Activated T-helper 1 cell treated with anti-CD3 and anti-CD28 coated beads, Interleukin-2, amount 50 U/mL, for 16 hours (primary cell): Measurements from ENCODE around the gene PDE2A.

Experiments used
- DNase-seq, 2 donors: peaks; one replicate each; pipeline ENCODE4 v3.0.0-alpha.2; 2020; ENCODE audit warnings: low read depth in 1 of 2, low spot score in 1 of 2

Gene PDE2A

DNA sequence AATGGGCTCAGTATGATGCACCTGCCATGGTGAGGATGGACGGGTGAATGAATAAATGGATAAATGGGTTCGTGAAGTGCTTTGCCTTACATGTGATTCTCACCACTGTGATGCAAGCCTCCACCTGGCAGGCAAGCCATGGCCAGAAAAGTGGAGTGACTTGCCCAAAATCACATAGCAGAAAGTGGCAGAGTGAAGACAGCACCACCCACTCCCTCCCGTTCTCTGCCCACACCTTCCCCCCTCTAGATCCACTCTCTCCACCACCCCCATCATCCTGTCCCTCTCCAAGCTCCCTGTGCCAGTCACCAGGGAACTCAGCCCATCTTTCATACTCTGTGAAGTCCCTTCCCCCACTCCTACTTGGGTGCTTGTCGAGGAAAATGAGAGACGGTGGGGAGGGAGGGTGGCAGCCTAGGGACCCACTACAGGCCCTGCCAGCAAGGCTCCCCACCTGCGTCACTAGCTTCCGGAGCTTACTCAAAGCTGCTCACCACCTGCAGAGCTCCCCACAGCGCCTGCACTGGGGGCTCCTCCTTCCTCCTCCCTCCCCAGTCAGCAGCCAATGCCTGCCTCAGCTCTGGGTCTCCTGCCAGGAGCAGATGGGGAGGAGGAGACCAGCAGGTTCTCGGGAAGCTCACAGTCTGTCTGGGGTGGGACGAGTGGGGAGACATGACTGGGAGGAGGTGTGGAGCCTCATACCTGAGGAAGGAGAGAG lies 82.3 kb downstream of the PDE2A start:
- DNase-seq, result no peak

DNA sequence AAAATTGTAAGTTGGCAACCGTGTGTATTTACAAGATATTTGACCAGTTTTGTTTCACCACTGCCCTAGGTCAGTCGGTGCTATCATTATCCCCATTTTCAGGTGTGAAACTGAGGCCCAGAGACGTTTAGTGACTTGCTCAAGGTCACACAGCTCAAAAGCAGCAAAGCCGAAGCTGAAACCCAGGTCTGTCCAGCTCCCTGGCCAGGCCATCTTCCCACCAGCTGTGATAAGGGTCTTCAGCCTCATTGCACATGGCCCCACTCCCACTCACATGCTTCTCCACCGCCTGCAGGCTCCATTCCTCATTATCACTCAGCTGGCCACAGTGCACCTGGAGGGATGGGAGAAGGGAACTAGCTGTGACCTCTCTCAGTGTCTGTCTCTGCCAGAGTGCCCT lies 83.2 kb downstream of the PDE2A start:
- DNase-seq, result no peak

GRCh38 chr11:72589802-72590761 lies 84.1 kb downstream of the PDE2A start:
- peak in 1 of 2 donors; percentile 17 for DNase-seq

- no peak for DNase-seq
These were observed 85.5 kb downstream of the PDE2A start for GRCh38 chr11:72588421-72589410.

- DNase-seq, result no peak
These were observed 86.5 kb downstream of the PDE2A start for GRCh38 chr11:72587696-72588095.

- no peak for DNase-seq
These were observed 87.7 kb downstream of the PDE2A start for GRCh38 chr11:72586321-72587090.

GRCh38 chr11:72585762-72586311 lies 88.4 kb downstream of the PDE2A start:
- peak; percentile 23 to 61 for DNase-seq

DNA sequence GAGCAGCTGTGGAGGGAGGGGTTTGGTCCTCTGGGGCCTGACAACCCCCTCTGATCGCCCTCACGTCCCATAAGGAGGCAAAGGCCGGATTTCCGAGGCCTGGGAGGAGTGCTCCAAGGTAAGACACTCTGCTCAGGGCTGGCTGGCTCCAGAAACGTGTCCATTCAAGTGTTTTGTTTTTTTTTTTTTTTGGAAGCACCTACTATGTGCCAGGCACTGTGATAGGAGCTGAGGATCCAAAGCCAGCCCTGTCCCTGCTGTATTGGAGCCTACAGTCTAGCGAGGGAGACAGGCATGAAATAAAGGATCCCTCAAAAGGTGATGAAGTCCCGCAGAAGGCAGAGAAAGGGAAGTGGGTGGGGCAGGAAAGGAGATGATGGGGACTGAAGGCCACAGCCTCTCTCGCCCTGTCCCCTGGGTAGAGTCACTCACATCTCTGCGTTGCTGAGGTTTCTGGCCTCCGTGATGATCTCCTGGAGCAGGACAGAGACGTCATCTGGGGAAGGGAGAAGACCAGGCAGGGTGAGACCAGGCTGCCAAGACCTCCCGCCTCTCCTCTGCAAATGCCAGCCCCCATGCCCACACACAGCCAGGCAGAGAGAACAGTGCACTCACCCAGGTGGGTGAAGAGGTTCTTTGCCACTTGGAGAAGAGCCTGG lies 89.2 kb downstream of the PDE2A start:
- DNase-seq, result no peak

DNA sequence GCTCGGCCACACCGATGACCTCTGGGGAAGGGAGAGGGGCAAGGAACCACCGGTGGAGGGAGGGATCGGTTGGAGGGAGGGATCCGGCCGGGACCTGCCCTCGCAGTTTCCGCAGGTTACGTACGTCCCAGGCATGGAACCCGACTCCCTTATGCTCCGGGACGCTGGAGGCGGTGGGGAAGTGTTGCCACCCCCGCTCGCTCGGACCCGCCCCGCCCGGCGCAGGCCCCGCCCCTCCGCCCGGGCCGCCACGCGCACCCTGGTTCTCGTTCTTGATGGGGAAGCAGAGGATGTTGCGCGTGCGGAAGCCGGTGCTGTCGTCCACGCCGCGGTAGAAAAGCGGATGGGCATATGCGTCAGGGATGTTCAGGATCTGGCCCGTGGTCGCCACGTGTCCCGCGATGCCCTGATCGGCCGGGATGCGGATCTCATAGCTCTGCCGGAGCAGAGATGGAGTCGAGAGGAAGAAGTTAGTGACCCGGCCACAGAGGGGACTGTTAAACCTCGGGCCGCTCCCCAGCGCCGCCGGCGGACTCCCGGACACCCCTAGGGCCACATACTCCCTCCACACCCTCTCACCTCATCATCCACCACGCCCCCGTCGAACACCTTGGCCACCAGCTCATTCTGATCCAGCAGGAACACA lies 89.8 kb downstream of the PDE2A start:
- peak; percentile 30 to 39 for DNase-seq

- no peak for DNase-seq
These were observed 90.5 kb downstream of the PDE2A start for GRCh38 chr11:72583616-72584292.

DNA sequence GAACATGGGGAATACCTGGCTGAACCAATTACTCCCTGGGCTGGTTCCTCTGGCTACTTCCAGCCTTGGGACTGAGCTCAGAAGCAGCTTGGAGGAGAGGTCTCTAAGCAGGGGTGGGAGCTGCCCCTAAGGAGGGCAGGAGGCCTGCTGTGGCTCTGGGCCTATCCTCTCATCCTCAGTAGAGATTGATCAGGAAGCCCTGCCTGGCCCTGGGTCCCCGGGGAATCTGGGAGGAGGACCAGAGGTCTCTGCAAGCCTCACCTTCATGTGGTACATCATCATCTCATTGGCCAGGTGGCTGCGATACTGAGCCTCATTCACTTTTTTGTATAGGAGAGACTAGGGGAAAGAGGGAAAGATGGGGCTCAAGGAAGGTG lies 91.1 kb downstream of the PDE2A start:
- DNase-seq, result no peak

GRCh38 chr11:72582206-72583176 lies 91.7 kb downstream of the PDE2A start:
- no peak for DNase-seq

DNA sequence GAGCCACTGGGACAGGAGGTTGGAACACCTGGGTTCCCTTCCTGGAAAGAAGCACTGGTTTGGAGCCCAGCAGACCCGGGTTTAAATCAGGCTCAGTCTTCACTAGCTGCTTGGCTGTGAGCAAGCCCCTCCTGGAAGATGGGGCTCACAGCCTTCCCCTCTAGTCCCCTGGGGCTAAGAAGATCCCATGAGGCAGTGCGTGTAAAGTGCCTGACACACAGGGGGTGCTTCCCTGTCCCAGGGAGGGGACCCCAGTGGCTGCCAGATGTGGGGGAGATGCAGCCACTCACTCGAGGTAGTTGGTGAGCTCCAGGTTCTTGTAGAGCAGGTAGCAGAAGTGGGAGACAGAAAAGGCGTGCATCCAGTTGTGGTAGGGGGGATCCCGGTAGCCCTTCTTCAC lies 93.2 kb downstream of the PDE2A start:
- no peak for DNase-seq

- DNase-seq, result no peak
These were observed 93.6 kb downstream of the PDE2A start for GRCh38 chr11:72580642-72580950.

DNA sequence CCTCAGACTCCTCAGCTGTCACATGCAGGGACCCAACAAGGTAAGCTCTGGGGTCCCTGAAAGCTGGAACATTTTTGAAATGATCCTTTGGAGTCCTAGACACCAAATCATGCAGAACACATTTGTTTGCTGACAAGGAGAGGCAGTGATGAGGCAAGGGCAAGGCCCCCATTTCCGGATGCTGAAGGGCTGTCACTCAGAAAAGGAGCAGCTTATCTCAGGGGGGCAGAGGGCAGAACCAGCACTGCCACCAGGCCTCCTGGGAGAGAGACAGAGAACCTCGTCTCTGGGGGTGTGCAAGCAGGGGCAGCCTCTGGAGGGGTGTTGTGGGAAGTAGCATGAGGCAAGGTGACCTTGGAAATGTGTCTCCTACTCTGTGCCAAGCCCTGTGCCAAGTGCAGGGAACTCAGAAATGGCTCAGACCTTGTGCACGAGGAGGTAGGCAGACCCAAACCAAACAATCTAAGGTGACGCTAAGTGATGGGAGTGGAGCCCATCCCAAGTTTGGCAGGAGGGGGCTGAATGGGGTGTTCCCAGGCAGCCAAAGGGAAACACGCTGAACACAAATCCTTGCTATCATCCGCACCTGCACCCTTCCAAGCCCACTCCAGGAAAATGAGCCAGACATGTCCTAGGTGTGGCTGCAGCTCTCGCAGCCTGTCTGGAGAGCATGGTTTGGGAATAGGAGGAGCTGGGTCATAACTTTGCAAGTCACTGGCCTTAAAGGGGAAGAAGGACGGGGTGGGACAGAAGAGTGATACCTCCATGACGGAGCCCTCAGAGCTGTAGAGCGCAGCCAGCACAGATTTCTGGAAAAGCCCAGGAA lies 94.2 kb downstream of the PDE2A start:
- DNase-seq, result no peak

GRCh38 chr11:72578991-72579815 lies 95.0 kb downstream of the PDE2A start:
- DNase-seq, result no peak
